ENCODE data around the gene DHRS4L2.
"Not testable (repeated sequence)": the region's sequence is repeated elsewhere in the genome, so short reads cannot be mapped to it uniquely, and the experiment has no call there.

Gene DHRS4L2

GRCh38 chr14:24049002-24049401, 60.3 kb downstream of the DHRS4L2 start:
- not testable (repeated sequence) for H3K4me3 Mint-ChIP-seq; DNase-seq (ENCODE audit: low spot score in 2 of 2); H3K36me3 Mint-ChIP-seq; H3K27ac Mint-ChIP-seq; H3K9me3 Mint-ChIP-seq; H3K27me3 Mint-ChIP-seq
- ATAC-seq (ENCODE audit: low read depth), result peak; percentile 52
- peaks cover 39% of the 10 kb centered on the region for H3K4me1 Mint-ChIP-seq

DNA sequence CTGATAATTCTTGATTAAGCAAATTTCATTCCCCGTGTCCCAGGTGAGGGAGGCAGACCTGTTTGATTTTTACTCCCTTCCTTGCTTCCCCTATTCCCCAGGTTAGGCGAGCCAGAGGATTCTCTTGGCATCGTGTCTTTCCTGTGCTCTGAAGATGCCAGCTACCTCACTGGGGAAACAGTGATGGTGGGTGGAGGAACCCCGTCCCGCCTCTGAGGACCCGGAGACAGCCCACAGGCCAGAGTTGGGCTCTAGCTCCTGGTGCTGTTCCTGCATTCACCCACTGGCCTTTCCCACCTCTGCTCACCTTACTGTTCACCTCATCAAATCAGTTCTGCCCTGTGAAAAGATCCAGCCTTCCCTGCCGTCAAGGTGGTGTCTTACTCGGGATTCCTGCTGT, 62.0 kb downstream of the DHRS4L2 start:
- not testable (repeated sequence) for H3K9me3 Mint-ChIP-seq; ATAC-seq (ENCODE audit: low read depth); H3K36me3 Mint-ChIP-seq; H3K27me3 Mint-ChIP-seq; DNase-seq (ENCODE audit: low spot score in 2 of 2)
- Mint-ChIP-seq H3K4me3 (peak overlapping the region; percentile 83), H3K4me1 (peaks cover 39% of the 10 kb centered on the region), H3K27ac (peak overlapping the region; percentile 9)

DNA sequence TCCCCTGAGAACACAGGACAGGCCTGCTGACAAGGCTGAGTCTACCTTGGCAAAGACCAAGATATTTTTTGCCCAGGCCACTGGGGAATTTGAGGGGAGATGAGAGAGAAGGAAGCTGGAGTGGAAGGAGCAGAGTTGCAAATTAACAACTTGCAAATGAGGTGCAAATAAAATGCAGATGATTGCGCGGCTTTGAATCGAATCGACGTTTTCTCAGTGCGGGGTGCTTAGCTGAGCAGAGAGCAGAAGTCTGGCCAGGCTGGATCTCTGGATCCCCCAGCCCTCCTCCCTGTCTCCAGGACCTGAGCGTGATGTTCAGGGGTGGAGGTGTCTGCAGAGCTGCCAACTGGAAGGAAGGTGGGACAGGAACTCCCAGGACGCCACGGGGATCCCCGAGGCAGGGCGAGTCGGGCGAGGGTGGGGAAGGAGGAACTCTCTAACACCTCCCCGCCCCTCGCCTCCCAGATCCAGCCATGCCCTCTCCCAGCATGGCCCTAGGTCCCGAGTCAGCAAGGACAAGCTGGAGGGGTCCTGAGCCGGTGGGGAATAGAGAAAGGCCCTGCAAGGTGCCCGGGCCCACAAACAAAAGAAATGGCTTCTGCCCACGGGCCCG, 62.6 kb downstream of the DHRS4L2 start:
- Mint-ChIP-seq H3K4me3 (peak overlapping the region; percentile 83), H3K27ac (peak overlapping the region; percentile 9), H3K4me1 (peaks cover 39% of the 10 kb centered on the region), H3K36me3 (peaks cover 1% of the 10 kb centered on the region), H3K9me3 (no peaks in the 10 kb centered on the region), H3K27me3 (no peaks in the 10 kb centered on the region)
- DNase-seq (ENCODE audit: low spot score in 2 of 2), result no peak
- peak; percentile 23 for ATAC-seq (ENCODE audit: low read depth)

- peak; percentile 36 to 51 for DNase-seq (ENCODE audit: low spot score in 2 of 2)
- peak; percentile 80 for ATAC-seq (ENCODE audit: low read depth)
- peaks cover 4% of the 10 kb centered on the region for H3K36me3 Mint-ChIP-seq
- peaks cover 39% of the 10 kb centered on the region for H3K4me1 Mint-ChIP-seq
- no peaks in the 10 kb centered on the region for H3K27me3 Mint-ChIP-seq
- no peaks in the 10 kb centered on the region for H3K9me3 Mint-ChIP-seq
- peak within 1 kb of the TSS; percentile 83 for H3K4me3 Mint-ChIP-seq
- peak within 1 kb of the TSS; percentile 9 for H3K27ac Mint-ChIP-seq
Measured at GRCh38 chr14:24051789-24052655, 63.3 kb downstream of the DHRS4L2 start, which contains the start of gene CARMIL3. TSS of gene CARMIL3 (plus strand) at chr14:24052009. CDS start at chr14:24052154, 145 bp downstream.

GRCh38 chr14:24052656-24053547, 64.2 kb downstream of the DHRS4L2 start:
- Mint-ChIP-seq H3K4me1 (peaks cover 39% of the 10 kb centered on the region), H3K9me3 (no peaks in the 10 kb centered on the region), H3K4me3 (peak overlapping the region; percentile 83), H3K27ac (no peak overlapping the region), H3K27me3 (no peaks in the 10 kb centered on the region), H3K36me3 (peaks cover 4% of the 10 kb centered on the region)
- DNase-seq (ENCODE audit: low spot score in 2 of 2) (no peak), ATAC-seq (ENCODE audit: low read depth) (no peak)

- peaks cover 4% of the 10 kb centered on the region for H3K36me3 Mint-ChIP-seq
- DNase-seq (ENCODE audit: low spot score in 2 of 2), result no peak
- no peak overlapping the region for H3K27ac Mint-ChIP-seq
- peak overlapping the region; percentile 83 for H3K4me3 Mint-ChIP-seq
- H3K9me3 Mint-ChIP-seq, result no peaks in the 10 kb centered on the region
- ATAC-seq (ENCODE audit: low read depth), result no peak
- peaks cover 34% of the 10 kb centered on the region for H3K4me1 Mint-ChIP-seq
- H3K27me3 Mint-ChIP-seq, result no peaks in the 10 kb centered on the region
Measured at GRCh38 chr14:24053548-24054323, 65.0 kb downstream of the DHRS4L2 start.

DNA sequence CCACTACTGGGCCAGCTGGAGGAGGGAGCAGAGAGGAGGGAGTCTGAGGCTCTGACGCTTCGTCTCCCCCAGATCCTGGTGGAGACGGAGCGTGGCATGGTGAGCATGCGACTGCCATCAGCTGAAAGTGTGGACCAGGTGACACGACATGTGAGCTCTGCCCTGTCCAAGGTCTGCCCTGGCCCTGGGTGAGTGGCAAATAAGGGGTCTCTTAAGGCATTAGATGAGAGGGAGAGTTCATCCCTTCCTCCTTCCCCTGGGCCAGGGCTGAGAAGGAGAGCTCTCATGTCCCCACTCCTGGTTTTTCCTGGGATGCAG, 65.6 kb downstream of the DHRS4L2 start:
- Mint-ChIP-seq H3K9me3 (no peaks in the 10 kb centered on the region), H3K4me1 (peaks cover 30% of the 10 kb centered on the region), H3K27ac (no peak overlapping the region), H3K4me3 (no peak overlapping the region), H3K27me3 (no peaks in the 10 kb centered on the region), H3K36me3 (peaks cover 4% of the 10 kb centered on the region)
- no peak for ATAC-seq (ENCODE audit: low read depth)
- no peak for DNase-seq (ENCODE audit: low spot score in 2 of 2)

DNA sequence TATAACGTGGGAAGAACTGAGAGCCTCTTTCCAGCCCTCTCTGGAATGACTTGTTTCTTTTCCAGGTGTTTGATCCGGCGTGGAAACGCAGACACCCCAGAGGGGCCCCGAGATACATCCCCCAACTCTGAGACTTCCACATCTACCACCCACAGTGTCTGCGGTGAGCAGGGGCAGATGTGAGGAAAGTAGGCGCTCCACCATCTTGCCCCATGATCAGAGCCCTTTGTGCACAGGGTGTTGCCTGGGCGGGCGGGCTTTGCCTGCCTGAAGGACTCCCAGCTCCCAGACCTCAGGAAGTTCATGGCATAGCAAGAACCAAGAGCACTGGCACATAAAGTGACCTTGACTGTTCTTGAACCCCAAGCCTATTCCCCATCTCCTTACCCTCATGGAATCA, 65.9 kb downstream of the DHRS4L2 start:
- Mint-ChIP-seq H3K36me3 (peaks cover 4% of the 10 kb centered on the region), H3K4me3 (no peak overlapping the region), H3K27ac (no peak overlapping the region), H3K27me3 (no peaks in the 10 kb centered on the region), H3K9me3 (no peaks in the 10 kb centered on the region), H3K4me1 (peaks cover 27% of the 10 kb centered on the region)
- DNase-seq (ENCODE audit: low spot score in 2 of 2), result no peak
- ATAC-seq (ENCODE audit: low read depth), result no peak
